HG02973 (cell line): Measurements from ENCODE around the gene IPO11.
"Not testable (repeated sequence)": the region's sequence is repeated elsewhere in the genome, so short reads cannot be mapped to it uniquely, and the experiment has no call there.

Experiments
- ATAC-seq: cut with Tn5 transposase; IDR thresholded peaks from one replicate; pipeline ENCODE4 v1.9.1; 2021; ENCODE audit warnings: moderate library complexity; ENCODE audit not compliant: unreplicated experiment

IPO11 gene

GRCh38 chr5:62594364-62594984 lies 181.9 kb downstream of the IPO11 start:
- ATAC-seq: no peak

- no peak for ATAC-seq
Observed at GRCh38 chr5:62596096-62596495, 183.5 kb downstream of the IPO11 start.

- no peak for ATAC-seq
Observed at GRCh38 chr5:62596691-62597090, 184.1 kb downstream of the IPO11 start.

- no peak for ATAC-seq
Observed at GRCh38 chr5:62597314-62597713, 184.8 kb downstream of the IPO11 start.

GRCh38 chr5:62600560-62601252 lies 188.1 kb downstream of the IPO11 start:
- ATAC-seq: no peak

- ATAC-seq: no peak
Observed at GRCh38 chr5:62603934-62604333, 191.4 kb downstream of the IPO11 start.

GRCh38 chr5:62605638-62606037 lies 193.1 kb downstream of the IPO11 start:
- no peak for ATAC-seq

GRCh38 chr5:62606878-62607277 lies 194.3 kb downstream of the IPO11 start:
- ATAC-seq: no peak

- ATAC-seq: no peak
Observed at GRCh38 chr5:62607615-62608014, 195.1 kb downstream of the IPO11 start.

- ATAC-seq: no peak
Observed at GRCh38 chr5:62608529-62609511, 196.3 kb downstream of the IPO11 start.

- ATAC-seq: no peak
Observed at GRCh38 chr5:62614355-62614754, 201.8 kb downstream of the IPO11 start.

- ATAC-seq: no peak
Observed at GRCh38 chr5:62616615-62617277, 204.2 kb downstream of the IPO11 start.

- ATAC-seq: no peak
Observed at GRCh38 chr5:62617943-62618342, 205.4 kb downstream of the IPO11 start.

GRCh38 chr5:62620761-62621160 lies 208.2 kb downstream of the IPO11 start:
- ATAC-seq: no peak

GRCh38 chr5:62621280-62621679 lies 208.7 kb downstream of the IPO11 start:
- ATAC-seq: no peak

GRCh38 chr5:62623271-62623670 lies 210.7 kb downstream of the IPO11 start:
- ATAC-seq: no peak

- not testable (repeated sequence) for ATAC-seq
Observed at GRCh38 chr5:62624436-62624835, 211.9 kb downstream of the IPO11 start.

- ATAC-seq: no peak
Observed at GRCh38 chr5:62626534-62626933, 214.0 kb downstream of the IPO11 start.

- no peak for ATAC-seq
Observed at GRCh38 chr5:62627121-62627520, 214.6 kb downstream of the IPO11 start.

GRCh38 chr5:62627901-62628300 lies 215.3 kb downstream of the IPO11 start:
- ATAC-seq: no peak
